Stimulated activated CD4-positive, alpha-beta T cell treated with anti-CD3 and anti-CD28 coated beads, Interleukin-4, amount 100 ng/mL, for 1 hour (primary cell): ENCODE data around the gene SLC9A6.

Experiments
- DNase-seq: peaks from one replicate; pipeline ENCODE4 v3.0.0-alpha.2; 2020

Gene SLC9A6

DNA sequence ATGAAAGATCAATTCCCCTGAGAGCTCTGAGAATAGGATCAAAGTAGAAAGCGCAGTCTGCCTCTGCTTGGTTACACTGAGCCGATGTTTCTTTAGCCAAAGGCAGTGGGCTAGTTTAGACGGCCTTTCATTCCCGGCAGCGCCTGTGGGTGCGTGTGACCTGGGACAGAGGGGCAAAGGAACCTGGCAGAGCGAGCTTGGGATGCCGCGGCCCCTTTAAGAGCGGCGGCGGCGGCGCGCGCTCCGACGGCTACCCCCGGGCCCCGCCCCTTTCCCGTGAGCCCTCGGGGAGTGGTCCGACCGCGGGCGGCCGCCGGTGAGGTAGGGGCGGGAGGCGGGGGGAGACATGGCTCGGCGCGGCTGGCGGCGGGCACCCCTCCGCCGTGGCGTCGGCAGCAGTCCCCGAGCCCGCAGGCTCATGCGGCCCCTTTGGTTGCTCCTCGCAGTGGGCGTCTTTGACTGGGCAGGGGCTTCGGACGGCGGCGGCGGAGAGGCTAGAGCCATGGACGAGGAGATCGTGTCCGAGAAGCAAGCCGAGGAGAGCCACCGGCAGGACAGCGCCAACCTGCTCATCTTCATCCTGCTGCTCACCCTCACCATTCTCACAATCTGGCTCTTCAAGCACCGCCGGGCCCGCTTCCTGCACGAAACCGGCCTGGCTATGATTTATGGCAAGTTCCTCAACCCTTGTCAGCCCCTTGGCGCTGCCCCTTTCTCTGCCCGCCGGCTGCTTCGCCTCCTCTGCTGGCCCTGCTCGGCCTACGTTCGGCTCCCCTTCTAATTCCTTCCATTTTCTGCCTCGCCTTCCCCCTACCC is at the start of gene SLC9A6:
TSS of gene SLC9A6 (plus strand) at position 279 of the 816 bp plus-strand sequence. CDS start at position 503, 224 bp downstream.
- DNase-seq = peak; percentile 70

DNA sequence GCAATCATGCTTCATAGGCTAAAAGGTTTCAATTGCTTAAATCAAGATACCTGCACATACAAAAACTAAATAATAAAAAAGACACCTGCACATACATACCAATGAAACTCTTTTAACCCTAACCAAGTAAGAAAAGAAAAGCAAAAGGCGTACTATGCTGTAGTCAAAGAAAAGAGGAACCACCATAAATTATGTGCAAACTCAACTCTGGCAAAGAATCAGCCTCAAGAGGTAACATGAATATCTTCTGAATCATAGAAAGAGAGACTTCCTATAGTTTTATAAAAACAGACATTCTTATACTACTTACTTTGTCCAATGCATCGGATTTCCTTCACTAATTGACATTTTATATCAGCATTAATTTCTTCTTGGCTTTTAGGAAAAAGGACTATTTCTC is 40.7 kb upstream of the SLC9A6 start:
- DNase-seq = no peak

DNA sequence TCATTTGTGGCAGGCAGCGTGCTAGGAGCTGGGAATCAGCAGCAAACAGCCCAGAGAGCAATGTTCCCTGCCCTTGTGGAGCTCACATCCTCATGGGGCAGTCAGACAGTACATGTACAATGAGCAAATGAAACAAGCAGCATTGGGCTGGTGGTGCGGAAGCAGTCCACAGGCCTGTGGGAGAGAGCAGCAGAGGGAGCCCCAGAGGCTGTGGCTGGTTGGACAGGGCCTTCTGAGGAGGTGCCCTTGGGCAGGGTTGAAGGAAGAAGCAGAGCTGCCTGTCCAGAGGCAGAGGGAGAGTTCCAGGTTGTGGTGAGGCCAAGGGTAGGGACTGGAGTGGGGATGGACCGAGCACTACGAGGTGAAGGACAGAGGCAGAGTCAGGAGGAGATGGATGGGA is 33.9 kb upstream of the SLC9A6 start:
- DNase-seq = no peak

DNA sequence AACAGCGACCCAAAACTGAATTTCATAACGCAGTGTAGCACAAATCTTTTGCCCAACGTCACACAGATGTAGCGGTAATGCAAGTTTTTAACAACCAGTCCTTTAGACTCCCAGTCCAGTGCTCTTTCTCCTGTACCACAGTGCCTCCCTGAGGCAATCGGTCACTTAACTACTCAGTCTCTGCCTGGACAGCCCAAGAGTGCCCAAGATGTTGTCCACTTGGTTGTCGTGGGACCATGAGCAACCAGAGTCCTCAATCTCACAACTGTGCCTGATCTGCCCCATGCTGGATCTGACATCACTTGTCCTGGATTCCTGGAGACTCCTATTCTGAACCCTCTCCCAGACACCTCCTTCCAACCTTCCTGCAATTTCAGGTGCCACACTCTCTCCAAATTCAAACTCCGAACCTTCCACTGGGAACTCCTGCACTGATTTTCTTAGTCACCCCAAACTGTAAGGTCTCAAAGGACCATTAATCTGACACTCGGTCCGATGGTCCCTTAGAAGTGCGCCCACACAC is 12.1 kb upstream of the SLC9A6 start:
- no peak for DNase-seq

DNA sequence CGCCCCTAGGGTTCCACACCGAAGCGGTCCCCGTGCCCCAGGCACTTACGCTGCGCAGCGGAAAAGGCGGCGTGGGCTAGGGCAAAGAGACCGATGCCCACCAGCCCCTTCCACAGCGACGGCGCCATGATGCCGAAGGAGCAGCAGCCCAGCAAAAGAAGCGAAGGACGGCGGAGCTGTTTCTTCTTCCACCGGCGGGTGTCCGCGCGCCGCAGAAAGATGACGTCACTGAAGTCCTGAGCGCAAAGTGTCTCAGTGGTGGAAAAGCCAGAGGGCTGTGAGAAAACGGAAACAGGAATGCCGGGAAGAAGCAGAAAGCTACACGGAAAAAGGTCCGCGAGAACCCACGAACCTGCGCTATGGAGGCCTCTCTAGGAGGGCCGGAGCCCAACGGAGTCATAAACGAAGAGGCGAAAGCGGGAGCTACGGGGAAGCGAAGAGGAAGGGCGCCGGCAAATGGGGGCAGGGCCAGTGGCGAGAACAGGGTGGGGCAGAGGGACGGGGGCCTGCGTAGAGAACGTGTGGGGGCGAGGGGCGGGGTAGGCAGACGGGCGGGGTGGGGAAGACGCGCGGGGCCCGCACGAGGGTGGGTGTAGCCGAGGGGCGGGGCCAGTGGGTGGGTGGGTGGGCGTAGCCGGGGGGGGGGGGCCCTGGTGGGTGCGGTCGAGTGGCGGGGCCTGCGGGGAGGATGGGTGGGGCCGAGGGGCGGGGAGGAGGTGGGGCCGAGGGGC is 11.5 kb upstream of the SLC9A6 start, which contains the start of gene MMGT1:
TSS of gene MMGT1 (minus strand) at position 441 of the 731 bp plus-strand sequence. CDS start at position 128, 313 bp downstream.
- DNase-seq = peak; percentile 80

DNA sequence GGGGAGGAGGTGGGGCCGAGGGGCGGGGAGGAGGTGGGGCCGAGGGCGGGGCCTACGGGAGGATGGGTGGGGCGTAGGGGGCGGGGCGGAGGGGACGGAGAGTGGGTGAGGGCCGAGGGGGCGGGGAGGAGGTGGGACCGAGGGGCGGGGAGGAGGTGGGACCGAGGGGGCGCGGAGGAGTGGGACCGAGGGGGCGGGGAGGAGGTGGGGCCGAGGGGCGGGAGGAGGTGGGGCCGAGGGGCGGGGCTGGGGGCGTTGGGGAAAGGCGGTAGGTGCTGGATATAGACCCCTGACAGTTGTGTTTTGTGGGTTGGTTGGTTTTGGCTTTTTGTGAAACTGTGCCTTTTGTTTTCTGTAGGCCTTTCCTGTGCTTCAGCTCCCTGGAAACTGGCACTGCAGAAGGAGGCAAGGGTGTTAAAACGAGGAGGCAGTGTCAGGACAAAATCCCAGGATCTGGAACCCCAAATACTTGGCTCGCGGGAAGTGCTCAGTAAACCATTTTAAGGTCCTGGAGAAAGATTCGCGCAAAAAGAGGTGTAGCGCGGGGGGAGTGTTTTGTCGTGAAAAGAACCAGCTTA is 10.9 kb upstream of the SLC9A6 start:
- peak; percentile 66 for DNase-seq

DNA sequence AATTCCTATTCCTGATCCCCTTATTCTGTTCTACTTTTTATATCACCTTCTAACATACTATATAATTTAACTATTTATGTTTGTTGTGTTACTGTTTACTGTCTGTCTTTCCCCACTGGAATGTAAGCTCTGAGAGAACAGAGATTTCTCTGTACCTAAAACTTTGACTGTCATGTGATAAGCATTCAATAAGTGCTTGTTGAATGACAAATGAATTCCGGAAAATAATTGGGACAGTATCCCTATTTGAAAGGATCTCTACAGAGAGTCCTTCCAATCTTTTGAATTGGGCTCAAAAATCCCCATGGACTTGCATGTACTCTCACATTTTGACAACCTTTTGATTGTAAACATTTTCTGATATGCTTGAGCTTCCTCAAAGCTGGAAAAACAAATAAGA is 9.8 kb upstream of the SLC9A6 start:
- no peak for DNase-seq

DNA sequence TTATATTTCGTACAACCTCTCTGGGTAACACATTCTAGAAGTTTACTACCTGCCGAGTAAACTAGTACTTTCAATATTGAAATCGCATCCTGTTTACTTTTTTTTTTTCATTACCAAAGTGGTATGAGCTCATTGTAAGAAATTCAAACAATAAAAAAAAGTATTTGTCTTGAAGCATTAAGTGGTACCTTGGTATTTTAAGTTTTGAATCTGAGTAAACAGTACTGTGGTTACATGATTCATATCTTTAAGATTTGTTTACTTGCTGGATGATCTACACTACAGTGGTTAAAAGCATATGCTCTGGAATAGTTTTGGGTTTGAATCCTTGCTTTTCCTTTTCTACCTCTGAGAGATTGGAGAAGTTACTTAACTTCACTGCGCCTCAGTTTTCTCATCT is 7.6 kb upstream of the SLC9A6 start:
- no peak for DNase-seq

DNA sequence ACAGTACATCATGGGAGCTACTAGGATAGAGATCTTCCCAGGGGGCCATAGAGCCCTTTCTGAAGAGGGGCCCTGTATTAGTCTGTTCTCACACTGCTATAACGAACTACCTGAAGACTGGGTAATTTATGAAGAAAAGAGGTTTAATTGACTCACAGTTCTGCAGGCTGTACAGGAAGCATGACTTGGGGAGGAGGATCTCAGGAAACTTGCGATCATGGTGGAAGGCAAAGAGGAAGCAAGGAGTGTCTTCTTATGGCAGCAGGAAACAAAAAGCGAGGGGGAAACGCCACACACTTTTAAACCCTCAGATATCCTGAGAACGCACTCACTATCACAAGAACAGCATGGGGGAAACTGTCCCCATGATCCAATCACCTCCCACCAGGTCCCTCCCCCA is 4.2 kb upstream of the SLC9A6 start:
- DNase-seq = no peak

DNA sequence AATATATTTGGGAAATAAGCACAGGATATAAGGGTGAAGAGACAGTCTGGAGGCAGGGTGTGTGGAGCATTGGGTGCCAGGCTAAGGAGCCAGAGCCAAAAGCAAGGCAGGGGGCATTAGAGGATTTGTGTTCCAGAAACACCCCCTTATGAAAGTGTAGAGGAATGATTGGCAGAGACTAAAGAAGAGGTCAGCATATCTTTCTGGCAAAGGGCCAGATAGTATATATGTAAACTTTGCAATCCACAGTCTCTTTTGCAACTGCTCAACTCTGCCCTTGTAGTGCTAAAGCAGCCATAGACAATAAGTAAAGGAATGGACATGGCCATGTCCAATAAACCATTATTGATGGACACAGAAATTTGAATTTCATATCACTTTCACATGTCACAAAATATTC is 3.6 kb upstream of the SLC9A6 start:
- DNase-seq = no peak

DNA sequence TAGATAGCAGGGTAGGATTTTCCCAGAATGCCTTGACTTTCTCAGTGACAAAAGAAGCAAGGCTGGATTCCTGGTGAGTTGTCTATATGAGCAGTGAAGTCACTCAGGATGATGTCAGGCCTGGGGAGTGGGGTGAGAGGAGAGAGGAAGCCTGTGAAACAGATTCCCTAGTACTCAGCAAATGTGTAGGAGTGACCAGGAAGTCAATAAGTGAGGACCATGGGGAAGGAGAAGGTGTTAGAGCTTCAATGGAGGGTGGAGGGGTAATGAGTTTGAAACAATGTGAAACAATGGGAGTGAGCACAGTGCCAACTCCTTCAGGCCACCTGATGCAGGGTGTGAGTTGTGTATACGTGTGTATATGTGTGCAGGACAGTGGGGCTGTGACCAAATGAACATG is 2.4 kb upstream of the SLC9A6 start:
- no peak for DNase-seq

DNA sequence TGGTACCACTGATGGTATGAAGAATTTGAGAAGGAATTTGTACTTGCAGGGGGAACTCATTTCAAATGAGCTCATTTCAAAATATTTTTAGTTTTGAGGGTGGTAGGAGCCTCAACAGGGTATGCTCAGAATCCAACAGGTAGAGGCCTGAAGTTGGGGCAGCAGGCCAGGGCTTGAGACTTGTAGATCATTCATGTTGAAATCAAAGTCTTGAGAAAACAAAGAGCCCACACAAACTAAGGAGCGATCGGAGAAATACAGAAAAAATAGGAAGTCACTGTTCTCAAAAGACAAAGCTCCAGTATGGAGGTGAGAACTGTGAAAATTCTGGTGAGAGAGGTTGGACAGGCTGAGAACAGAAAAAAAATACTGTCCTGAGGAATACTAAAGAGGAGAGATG is 979 bp upstream of the SLC9A6 start:
- no peak for DNase-seq

DNA sequence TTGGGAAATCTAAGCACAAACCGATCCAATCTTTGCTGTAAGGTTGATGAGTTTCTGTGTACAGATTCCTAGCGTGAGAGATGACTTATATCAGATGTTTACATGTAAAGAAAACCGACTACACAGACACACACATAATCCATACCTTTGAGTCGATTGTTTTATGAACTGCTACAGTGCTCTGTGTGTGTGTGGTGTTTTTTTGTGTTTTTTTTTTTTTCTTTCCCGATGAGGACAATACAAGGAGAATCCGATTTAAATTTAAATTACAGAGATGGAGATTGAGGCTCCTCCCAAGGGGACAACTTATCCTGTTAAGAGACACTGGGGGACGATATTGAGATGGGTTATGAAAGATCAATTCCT is 461 bp upstream of the SLC9A6 start:
- DNase-seq = no peak

DNA sequence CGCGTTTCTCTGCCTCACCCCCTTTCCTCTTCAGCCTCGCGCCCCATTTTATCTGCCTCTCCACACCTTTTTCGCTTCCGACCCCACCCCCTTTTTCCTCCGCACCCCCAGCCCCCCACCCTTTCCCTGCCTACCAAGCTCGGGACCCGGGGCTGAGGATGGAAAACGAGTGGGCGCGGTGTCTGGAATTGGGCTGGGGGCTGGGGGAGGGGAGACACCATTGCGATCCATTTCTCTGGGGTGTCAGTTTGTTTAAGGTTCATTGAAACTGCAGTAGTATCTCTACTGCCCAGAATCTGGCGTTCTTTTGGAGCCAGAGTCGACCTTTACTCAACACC is 707 bp downstream of the SLC9A6 start:
- no peak for DNase-seq

DNA sequence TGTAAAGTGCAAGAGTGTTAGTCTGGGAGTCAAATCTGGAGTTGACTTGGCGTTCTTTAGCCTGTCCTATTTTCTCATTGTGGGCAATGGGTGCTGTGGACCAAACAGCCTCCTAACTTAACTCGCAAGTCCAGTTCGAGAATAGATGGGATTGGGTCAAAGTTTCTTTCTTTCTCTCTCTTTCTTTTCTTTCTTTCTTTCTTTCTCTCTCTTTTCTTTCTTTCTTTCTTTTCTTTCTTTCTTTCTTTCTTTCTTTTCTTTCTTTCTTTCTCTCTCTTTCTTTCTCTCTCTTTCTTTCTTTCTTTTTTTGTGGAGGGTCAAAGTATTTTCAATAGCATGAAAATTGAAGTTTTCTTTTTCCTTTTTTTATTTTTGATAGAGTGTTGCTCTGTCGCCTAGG is 3.0 kb downstream of the SLC9A6 start:
- no peak for DNase-seq

DNA sequence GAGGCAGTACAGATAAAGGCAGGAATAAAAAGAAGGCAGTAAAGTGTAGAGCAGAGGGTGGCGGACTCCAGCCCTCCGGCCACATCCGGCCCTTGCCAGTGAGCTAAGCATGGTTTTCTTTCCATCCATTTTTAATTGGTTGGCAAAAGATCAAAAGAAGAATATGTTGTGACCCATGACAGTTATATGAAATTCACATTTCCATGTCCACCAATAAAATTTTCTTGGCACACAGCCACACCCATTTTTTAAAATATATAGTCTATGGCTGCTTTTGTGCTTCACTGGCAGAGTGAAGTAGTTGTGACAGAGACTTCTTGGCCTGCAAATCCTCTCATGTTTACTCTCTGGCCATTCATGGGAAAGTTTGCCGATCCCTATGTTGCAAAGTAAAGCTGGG is 29.8 kb downstream of the SLC9A6 start:
- DNase-seq = no peak

DNA sequence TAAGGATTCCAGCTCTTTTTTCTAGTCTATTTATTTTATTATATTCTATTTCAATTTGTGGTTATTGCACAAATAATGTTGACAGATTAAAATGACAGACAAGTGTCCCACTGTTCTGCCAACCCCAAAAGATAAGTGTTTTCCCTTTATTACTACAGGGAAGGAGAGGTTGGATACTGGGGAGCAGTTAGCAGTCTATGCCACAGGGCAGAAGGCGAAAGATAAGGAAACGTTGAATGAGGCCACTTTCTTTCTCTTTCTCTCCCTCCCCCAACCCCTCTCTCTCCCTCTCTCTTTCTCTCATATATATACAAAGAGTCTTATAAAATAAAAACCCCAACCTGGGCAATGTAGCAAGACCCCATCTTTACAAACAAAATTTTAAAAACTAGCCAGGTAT is 31.6 kb downstream of the SLC9A6 start:
- DNase-seq = no peak

DNA sequence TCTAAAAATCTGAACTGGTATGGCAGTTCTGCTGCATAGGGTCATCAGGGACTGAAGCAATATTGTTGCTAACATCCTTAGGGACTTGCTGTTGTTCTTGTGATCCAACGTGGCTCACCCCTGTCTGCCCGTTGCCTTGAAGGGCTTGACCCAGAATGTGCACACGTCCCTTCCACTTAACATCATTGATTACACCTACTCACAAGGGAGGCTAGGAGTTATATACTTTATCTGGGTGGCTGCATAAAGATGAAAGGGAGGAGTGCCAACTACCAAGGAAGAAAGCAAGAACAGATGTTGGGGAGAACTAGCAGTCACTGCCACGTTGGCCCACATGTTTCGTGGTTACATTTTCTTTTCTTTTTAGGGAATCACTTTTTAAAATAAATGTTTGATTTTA is 34.0 kb downstream of the SLC9A6 start:
- DNase-seq = no peak

DNA sequence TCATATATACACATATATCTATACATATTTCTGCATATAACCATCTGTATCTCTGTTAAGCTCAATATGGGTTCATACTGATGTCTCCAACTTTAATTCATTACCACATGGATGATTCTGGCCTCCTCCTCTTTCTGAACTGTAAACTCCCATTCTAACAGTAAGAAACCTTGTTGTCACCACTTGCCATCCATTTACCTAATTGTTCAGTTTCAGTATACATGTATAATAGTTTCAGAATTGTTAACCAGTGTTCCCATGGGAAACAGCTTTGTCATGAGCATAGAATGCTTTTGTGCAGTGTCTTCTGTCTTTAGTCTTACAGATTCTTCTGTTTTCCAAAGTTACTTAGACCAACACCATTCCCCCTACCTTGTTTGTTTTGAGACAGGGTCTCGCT is 35.9 kb downstream of the SLC9A6 start:
- DNase-seq = no peak

DNA sequence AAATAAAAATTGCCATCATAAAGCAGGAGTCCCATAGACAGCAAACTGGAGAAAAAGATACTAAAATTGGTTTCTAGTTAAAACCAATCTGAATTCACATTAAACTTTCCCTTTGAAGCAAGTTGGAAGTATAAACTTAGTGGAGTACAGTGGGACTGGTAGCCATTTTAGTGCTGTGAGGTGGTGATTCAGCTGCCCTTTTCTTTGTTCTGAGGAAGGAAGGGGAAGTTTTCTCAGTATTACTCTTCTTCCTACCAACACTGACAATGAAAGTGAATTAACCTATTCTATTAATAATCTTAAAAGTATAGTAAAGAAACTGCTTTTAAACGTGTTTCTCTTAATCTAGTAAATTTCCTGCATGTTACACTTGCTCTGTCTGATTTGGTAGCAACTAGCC is 36.7 kb downstream of the SLC9A6 start:
- DNase-seq = no peak

DNA sequence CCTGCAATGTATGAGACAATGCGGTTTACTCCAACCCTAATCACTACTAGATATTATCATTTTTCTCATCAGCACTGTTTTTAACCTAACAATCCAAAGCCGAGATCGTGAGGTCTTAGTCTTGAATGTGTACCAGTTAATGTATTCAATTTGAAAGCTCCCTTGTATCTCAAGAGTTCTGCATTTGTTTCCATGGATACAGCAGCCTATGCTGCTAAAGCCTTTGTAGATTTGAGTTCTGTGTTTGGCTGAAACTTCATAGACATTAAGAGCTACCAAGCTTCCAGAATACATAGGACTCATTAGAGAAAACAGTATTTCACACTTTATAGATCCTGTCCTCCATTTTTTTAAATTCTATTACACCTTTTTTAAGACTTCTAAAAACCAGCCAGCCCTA is 39.9 kb downstream of the SLC9A6 start:
- DNase-seq = no peak

DNA sequence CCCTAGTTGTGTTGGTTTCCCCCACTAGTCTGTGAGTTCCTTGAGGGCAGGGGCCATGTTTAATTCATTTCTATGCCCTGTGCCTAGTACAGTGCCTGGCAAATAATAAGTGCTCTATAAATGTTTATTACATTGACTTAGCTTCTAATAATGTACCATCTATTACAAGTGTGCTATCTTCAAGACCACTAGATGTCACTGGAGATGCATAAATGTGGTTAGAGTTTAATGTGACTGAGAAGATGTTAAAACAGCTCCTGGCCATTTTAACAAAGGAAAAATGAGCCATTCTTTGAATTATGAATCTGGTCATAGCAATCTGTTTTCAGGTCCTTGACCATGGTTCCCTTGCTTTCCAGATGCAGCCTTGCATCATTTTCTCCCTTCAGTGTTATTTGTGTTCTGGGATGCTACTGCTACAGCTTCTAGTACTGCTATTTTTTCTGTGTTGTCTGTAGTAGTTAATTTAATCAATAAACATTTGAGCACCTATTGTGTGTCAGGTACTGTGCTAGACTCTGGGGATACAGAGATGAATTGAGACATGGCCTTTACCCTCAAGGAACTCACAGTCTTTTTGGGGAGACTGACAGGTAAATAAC is 43.2 kb downstream of the SLC9A6 start:
- no peak for DNase-seq

DNA sequence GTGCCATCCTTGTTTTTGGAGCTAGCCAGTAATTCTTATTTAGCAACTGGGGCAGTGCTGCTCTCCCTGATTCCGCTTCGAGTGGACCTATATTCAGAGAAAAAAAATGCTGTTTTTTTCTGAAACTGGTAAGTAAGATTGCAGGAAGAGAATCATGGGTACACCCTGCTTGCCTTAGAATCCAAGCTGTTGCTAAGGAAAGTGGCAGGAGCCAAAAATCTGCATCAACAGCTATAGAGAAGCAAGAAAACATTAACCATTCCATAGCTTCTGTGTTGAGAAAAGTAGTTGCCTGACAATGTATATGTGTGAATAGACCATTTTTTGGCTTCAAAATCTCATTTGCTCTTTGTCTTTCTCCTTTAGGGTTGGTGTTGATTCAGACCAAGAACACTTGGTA is 44.5 kb downstream of the SLC9A6 start:
- DNase-seq = no peak
